Vagina (tissue), 2 donors: ENCODE results near the gene IL1A.

Experiments
- POLR2AphosphoS5 ChIP-seq, 2 donors: sonication (generic); formaldehyde crosslinking; IDR thresholded peaks; one replicate each; pipeline ENCODE4 v1.9.0; 2017; ENCODE audit warnings: antibody characterized with exemption in 2 of 2, mild to moderate bottlenecking in 2 of 2, low read depth in 1 of 2; ENCODE audit not compliant: insufficient read depth in 1 of 2
- TF ChIP-seq, protein P1 (sequence below), 3 experiments: fragments of 450-650 bp in 2 of 3; fragments of 200-600 bp in 1 of 3; sonication (generic) in 1 of 3; IDR thresholded peaks; one replicate each; pipeline ENCODE4 v1.5.1; 2017 to 2019; ENCODE audit warnings: antibody characterized with exemption in 3 of 3, mild to moderate bottlenecking in 2 of 3, moderate library complexity in 2 of 3

GRCh38 chr2:112807233-112807807 lies 23.0 kb upstream of the IL1A start:
- no peak for TF ChIP-seq POLR2AphosphoS5 (IDR thresholded peaks at IDR 0.05; ENCODE audit: insufficient read depth in 1 of 2, low read depth in 1 of 2)
- TF ChIP-seq, protein P1, sequence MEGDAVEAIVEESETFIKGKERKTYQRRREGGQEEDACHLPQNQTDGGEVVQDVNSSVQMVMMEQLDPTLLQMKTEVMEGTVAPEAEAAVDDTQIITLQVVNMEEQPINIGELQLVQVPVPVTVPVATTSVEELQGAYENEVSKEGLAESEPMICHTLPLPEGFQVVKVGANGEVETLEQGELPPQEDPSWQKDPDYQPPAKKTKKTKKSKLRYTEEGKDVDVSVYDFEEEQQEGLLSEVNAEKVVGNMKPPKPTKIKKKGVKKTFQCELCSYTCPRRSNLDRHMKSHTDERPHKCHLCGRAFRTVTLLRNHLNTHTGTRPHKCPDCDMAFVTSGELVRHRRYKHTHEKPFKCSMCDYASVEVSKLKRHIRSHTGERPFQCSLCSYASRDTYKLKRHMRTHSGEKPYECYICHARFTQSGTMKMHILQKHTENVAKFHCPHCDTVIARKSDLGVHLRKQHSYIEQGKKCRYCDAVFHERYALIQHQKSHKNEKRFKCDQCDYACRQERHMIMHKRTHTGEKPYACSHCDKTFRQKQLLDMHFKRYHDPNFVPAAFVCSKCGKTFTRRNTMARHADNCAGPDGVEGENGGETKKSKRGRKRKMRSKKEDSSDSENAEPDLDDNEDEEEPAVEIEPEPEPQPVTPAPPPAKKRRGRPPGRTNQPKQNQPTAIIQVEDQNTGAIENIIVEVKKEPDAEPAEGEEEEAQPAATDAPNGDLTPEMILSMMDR (IDR thresholded peaks at IDR 0.05) = no peak
